Measurements from ENCODE around the gene CHST11.

The CHST11 gene

DNA sequence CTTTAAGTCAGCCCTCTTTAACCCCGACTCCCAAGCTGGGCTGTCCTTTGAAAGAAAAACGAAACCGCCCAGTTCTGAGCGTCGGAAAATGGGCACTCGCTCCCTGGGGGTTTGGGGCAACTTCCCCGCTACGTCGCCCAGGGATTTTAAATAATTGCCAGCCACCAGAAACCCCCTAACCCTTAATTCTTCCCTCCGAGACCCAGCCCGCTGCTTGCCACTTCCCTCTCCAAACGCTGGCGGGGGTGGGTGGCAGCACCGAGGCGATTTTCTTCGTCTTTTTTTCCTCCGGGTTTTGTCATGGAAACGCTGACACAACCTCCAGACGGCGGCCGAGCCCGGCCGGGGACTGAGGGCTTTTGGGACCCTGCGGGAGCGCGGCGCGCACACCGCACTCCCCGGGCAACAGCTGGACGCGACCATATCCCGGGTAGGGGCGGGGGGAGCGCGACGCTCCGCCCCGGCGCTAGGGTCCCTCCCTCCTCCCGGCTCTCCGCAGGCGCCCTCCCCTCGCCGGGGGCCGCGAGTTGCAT is at the start of gene CHST11:
CHST11 (plus strand) TSS at position 532 of the 533 bp plus-strand sequence.
- DNase-seq: peak; percentile 90

- no peak for DNase-seq
Observed at GRCh38 chr12:104407438-104407837, 49.3 kb upstream of the CHST11 start.

GRCh38 chr12:104407922-104408321 is 48.8 kb upstream of the CHST11 start:
- DNase-seq: no peak

DNA sequence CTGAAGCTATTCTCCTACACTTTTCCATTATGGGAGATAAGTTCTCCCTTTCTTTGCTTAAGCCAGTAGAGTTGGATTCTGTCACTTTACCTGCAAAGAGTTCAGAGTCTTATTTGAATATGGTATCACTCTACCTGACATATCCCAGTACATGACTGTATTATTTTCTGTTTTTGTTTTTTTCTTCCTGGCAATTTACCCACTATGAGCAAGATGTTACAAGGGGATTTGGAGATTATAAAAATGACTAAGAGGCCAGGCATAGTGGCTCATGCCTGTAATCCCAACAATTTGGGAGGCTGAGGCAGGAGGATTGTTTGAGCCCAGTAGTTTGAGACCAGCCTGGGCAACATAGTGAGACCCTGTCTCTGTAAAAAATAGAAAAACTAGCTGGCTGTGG is 46.4 kb upstream of the CHST11 start:
- no peak for DNase-seq

DNA sequence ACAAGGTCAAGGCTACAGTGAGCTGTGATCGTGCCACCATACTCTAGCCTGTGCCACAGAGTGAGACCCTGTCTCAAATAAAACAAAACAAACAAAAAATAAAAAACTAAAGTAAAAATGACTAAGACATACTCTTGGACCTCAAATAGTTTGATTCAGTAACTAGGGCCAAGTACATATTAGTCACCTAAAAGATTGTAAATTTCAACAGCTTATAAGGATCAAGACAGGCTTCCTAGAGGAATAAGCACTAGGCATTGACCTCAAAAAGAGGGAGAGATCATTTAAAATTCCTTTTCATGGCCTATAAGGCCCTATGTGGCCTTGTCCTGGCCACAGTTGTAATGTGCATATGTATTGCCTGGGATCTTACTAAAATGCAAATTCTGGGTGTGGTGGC is 46.0 kb upstream of the CHST11 start:
- DNase-seq: no peak

DNA sequence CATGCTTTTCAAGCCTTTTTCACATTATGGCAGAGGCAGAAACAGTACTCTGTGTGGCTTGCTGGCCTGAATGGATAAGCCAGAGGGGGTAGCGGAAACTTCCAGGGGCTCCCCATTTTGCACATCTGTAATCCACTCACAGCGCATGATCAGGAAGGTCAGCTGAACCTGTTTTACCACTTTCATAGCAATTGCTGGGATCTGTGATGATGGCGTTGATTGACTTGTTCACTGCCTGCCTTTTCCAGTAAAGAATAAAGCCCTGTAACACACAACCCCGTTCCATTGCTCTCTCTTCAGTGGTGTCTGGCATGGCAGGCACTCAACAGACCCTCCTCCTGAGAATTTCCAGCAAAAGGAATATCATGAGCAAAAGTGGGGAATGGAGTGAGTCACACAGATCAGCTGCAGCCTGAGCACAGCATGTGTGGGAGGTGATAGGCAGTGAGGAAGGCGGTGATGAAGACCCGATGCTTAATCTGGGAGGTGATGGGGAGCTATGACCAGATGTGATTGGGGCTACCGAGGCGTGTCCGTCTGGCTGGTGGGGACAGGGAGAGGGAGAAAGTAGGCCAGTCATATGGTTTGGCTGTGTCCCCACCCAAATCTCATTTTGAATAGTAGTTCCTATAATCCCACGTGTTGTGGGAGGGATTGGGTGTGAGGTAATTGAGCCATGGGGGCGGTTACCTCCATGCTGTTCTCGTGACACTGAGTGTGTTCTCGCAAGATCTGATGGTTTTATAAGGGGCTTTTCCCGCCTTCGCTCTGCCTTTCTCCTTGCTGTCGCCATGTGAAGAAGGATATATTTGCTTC is 44.7 kb upstream of the CHST11 start:
- DNase-seq: no peak

GRCh38 chr12:104412681-104413080 is 44.1 kb upstream of the CHST11 start:
- DNase-seq: no peak

DNA sequence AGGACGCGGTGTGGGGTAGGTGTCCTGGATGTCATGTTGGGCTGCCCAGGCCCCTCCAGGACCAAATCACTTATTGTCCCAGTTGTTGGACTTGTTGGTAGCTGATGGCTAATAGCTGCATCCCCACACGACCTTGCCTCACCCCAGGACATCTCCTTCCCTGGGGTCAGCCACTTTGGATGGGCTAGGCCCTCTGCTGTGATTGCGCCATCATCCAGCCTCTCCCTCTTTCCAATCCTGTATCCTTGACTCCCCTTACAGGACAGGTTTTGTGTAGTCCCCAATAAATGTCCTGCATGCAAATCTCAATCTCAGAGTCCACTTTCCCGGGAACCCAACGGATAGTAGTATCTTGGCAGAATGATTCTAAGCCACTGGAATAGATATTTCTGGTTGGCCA is 43.4 kb upstream of the CHST11 start:
- DNase-seq: no peak

DNA sequence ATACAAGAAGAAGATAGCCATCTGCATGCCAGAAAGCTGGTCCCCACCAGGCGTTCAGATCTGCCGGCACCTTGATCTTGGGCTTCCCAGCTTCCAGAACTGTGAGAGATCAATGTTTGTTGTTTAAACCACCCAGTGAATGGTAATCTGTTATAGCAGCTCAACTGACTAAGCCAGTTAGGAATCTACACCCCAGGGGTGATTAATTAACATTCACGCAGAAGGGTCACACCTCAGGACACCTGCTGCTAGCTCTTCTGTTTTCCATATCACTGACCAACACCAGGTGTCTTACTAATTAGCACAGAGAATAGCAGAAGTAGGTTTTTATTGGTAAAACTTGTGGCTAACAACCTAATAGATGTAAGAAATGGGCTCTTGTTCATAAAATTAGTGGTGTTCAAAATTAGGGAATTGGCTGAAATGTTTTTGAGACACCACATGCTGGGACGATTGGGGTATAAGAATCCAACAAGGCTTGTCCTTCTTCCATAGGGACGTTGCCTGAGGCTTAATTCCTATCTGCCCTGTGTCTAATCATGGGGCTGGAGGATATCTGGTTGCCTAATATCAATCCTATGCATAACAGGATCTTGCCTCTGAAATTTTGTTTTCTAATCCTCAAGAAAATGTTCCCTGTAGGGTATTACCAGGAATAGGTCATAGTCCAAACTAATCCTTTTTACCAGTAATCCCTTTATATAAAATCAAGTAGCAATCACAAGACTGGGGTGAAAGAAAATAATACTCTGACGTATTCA is 42.0 kb upstream of the CHST11 start:
- DNase-seq: no peak

- no peak for DNase-seq
Observed at GRCh38 chr12:104415342-104415980, 41.3 kb upstream of the CHST11 start.

DNA sequence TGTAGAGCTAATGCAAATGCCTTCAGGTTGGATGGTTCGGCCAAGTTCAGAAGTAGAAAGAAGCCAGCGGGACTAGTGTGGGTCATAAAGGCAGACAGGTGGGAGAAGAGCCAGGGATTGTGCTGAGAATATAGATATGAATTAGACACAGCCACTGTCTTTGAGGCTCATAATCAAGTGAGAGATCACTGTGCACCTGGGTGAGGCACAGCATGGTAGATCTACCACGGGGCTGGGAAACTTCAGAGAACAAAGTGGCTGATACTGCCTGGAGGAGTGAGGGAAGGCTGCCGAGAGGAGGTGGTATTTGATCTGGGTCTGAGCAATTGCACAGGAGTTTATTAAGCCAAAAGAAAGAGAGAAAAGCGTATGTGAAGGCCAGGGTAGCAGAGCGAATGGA is 40.6 kb upstream of the CHST11 start:
- DNase-seq: no peak

DNA sequence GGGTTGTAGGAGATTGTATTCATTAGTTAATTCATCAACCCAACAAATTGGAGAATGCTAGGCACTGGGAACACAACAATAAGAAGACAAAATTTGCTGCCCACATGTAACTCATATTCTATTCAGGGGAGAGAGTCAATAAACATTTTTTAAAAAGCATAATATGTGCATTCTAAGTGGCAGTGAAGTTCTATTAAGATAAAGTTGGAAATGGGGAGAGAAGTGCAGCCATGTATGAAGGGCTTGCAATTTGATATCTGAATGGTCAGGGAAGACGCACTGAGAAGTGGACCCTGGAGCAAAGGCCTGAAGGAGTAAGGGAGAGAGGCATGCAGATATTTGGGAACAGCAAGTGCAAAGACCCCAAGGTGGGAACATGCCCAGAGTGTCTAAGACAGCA is 40.2 kb upstream of the CHST11 start:
- no peak for DNase-seq

GRCh38 chr12:104419717-104420116 is 37.0 kb upstream of the CHST11 start:
- DNase-seq: no peak

GRCh38 chr12:104420868-104421267 is 35.9 kb upstream of the CHST11 start:
- no peak for DNase-seq

DNA sequence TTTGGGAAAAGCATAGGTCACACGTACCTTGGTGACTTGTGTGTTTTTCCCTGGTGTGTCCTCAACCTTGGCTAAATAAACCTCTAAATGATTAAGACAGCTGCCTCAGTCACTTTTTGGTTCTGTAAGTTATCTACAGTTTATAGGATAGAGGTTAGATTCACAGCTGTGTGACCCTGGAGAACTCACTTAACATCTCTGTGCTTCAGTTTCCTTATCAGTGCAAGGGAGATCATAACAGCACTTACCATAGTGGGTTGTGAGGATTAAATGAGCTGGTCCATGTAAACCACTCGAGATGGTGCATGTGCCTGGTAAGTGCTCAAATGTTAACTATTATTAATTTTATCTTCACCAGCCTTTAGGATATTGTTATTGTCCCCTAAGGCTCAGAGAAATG is 35.4 kb upstream of the CHST11 start:
- DNase-seq: no peak

- DNase-seq: no peak
Observed at GRCh38 chr12:104422441-104422840, 34.3 kb upstream of the CHST11 start.

DNA sequence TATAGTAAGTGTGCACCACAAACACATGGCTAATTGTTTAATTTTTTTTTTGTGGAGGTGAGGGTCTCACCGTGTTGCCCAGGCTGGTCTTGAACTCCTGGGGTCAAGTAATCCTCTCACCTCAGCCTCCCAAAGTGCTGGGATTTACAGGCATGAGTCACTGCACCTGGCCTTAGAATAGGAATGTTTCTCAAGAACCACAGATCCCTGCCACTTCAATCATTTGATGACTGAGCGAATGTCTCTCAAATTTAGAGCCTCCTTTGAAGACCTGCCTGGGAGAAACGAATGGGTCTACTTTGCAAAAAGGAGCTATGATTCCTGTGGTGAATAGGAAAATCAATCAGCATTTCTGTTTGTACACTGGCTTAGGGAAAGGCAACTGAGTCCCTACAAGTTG is 33.5 kb upstream of the CHST11 start:
- DNase-seq: no peak

GRCh38 chr12:104423809-104424208 is 32.9 kb upstream of the CHST11 start:
- no peak for DNase-seq

- no peak for DNase-seq
Observed at GRCh38 chr12:104424955-104425354, 31.8 kb upstream of the CHST11 start.

- no peak for DNase-seq
Observed at GRCh38 chr12:104425614-104426013, 31.1 kb upstream of the CHST11 start.

GRCh38 chr12:104426926-104427546 is 29.7 kb upstream of the CHST11 start:
- no peak for DNase-seq

- no peak for DNase-seq
Observed at GRCh38 chr12:104427547-104427938, 29.2 kb upstream of the CHST11 start.

GRCh38 chr12:104433061-104433460 is 23.7 kb upstream of the CHST11 start:
- DNase-seq: no peak
